ENCODE results near the gene CNDP1. TPM values are rescaled to one million over a fixed set of nuclear protein-coding genes. Genes with fewer than 3 reads are reported as not detected.
"Not testable (repeated sequence)": the region's sequence is repeated elsewhere in the genome, so short reads cannot be mapped to it uniquely, and the experiment has no call there.

The CNDP1 gene
- total RNA-seq, 1 experiment from 2014 or later, result not detected

DNA sequence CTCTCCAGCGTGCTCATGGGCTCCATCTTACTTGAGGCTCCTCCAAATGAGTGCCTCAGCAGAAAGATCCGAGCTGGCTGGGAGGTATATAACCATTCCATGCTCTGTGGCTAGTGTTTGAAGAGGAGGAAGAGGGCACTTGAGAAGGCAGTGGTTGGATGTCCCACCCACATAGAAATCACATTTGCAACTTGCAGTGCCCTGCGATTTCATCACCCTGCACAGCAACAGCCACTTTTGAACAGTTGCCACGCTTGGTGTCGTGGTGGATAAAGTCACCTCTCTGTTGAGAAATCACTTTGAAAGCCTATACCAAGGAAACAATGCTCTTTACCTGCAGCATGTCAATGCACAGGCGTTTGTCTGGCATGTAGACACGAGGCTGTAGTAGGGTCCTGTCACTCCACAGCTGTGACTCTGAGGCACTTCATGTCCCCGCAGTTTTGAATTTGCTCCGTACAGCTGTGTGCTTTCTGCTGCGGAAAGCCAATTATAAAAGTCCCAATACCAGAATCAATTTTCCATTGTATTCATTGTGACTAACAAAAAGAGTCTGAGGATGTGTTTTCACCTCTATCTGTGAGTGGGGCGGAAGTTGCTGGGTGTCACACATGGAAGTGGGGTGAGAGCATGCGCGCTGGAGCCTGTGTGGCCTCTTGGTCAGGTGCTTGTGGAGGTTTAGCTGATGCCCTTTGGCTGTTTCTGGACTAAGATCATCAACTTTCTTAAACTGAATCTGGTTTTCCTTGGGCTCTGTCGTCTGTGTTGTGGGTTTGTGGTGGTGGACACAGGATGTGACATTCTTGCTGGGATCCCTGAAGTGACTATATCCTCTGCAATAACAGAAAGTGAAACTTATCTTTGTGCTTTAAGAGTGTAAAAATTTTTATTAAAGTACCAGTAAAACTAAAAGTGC lies 35.3 kb upstream of the CNDP1 start:
- H3K27ac ChIP-seq, result no peak overlapping the region
- no peak for DNase-seq

GRCh38 chr18:74499633-74500032 lies 34.7 kb upstream of the CNDP1 start:
- DNase-seq, result no peak
- H3K27ac ChIP-seq, result no peak overlapping the region
- H3K36me3 ChIP-seq, result no peaks in the 10 kb centered on the region
- no peaks in the 10 kb centered on the region for H3K9me3 ChIP-seq (replicated peaks)
- H3K27me3 ChIP-seq, result no peaks in the 10 kb centered on the region
- H3K4me1 ChIP-seq, result 0 out of 2 replicates have a peak, but pooled peaks cover 4% of the 10 kb centered on the region
- no peak overlapping the region for H3K4me3 ChIP-seq

More for the DNA sequence above, 35.3 kb upstream of the CNDP1 start:
- Histone ChIP-seq H3K9me3 (replicated peaks) (no peaks in the 10 kb centered on the region), H3K4me3 (no peak overlapping the region), H3K36me3 (no peaks in the 10 kb centered on the region), H3K27me3 (no peaks in the 10 kb centered on the region), H3K4me1 (0 out of 2 replicates have a peak, but pooled peaks cover 4% of the 10 kb centered on the region)

- H3K4me3 ChIP-seq, result no peak overlapping the region
- no peaks in the 10 kb centered on the region for H3K27me3 ChIP-seq
- H3K27ac ChIP-seq, result no peak overlapping the region
- no peaks in the 10 kb centered on the region for H3K36me3 ChIP-seq
- no peaks in the 10 kb centered on the region for H3K9me3 ChIP-seq (replicated peaks)
- 0 out of 2 replicates have a peak, but pooled peaks cover 4% of the 10 kb centered on the region for H3K4me1 ChIP-seq
- no peak for DNase-seq
These were observed 33.9 kb upstream of the CNDP1 start for GRCh38 chr18:74500372-74500771.

DNA sequence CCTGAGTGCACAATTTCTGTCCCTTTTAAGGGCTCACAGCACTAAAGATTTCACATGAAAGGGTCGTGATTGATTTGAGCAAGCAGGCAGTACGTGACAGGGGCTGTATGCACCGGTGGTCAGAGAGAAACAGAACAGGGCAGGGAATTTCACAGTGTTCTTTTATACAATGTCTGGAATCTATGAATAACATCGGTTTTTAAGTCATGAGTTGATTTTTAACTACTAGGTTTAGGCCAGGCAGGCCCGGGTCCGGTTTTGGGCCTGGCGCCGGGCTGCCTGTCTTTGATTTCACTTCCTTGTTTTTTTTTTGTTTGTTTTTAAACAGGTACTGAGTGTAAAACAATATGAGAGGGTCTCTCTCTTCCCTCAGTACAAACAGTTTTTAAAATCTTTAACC lies 33.5 kb upstream of the CNDP1 start:
- not testable (repeated sequence) for H3K4me1 ChIP-seq; H3K36me3 ChIP-seq; H3K4me3 ChIP-seq; H3K27ac ChIP-seq; H3K27me3 ChIP-seq; DNase-seq; H3K9me3 ChIP-seq (replicated peaks)

- Histone ChIP-seq H3K9me3 (replicated peaks) (no peaks in the 10 kb centered on the region), H3K27ac (no peak overlapping the region), H3K27me3 (no peaks in the 10 kb centered on the region), H3K36me3 (no peaks in the 10 kb centered on the region), H3K4me3 (no peak overlapping the region), H3K4me1 (0 out of 2 replicates have a peak, but pooled peaks cover 4% of the 10 kb centered on the region)
- DNase-seq, result no peak
These were observed 32.9 kb upstream of the CNDP1 start for GRCh38 chr18:74501386-74501785.

DNA sequence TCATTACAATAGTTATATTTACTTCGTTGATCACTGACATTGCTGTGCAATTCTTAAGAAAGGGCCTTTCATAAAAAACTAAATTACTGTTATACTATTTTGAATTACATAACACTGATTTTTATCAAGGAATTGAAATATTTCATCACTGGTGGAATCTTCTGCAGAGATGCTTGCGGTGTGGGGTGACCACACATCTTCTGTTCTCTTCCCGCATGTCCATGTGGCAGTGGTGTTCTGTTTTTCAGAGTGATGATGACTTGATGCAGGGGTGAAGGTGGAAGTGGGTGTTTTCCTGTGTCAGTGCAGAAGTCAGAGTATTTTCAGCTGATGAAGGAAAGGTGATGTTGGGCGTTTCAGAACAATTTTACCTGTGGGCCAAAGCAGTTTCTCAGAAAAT lies 31.2 kb upstream of the CNDP1 start:
- Histone ChIP-seq H3K36me3 (no peaks in the 10 kb centered on the region), H3K4me1 (no peaks in the 10 kb centered on the region), H3K4me3 (no peak overlapping the region), H3K9me3 (replicated peaks) (no peaks in the 10 kb centered on the region), H3K27me3 (no peaks in the 10 kb centered on the region), H3K27ac (no peak overlapping the region)
- no peak for DNase-seq

DNA sequence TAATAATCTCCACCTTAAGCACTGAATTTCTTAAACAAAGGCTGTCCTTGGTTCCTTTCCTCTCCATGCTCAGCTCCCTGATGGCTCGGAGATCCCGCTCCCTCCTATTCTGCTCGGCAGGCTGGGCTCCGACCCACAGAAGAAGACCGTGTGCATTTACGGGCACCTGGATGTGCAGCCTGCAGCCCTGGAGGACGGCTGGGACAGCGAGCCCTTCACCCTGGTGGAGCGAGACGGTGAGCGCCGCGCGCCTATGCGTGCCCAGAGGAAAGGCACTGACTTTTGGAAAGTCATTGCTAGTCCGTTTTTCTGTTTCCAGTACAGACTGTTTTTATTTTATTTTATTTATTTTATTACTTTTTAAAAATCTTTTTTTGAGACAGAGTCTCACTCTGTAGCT lies 28.5 kb upstream of the CNDP1 start:
- no peaks in the 10 kb centered on the region for H3K36me3 ChIP-seq

DNA sequence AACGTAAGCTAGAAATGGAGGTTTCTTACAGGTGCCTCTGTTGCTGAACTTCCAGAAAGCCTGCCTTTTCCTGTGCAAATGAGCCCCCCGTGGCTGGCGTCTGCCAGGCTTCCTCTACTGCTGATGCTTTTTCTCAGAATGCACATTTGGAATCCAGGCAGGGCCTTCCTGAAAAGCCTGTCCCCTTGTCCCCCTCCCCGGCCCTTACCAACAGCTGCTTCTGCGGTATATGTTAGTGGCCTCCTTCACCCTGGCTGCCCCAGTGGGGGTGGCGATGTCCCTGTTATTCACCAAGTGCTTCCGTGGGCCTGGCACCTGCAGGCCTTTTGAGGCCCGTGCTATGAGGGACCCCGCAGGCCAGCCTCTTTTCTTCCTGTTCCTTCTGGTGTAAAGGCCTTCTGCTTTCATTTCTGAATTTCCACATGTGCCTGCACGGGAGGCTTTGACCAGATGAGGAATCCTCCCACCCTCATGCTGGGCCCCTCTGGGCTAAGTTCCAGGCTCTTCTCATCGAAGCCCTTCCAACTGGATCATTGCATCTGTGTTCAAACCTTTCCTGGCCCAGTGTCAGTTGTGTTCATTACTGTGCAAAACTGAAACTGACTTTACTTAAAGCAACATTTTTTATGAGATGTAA lies 27.7 kb upstream of the CNDP1 start:
- Histone ChIP-seq H3K36me3 (no peaks in the 10 kb centered on the region), H3K27me3 (no peaks in the 10 kb centered on the region), H3K4me1 (no peaks in the 10 kb centered on the region), H3K27ac (no peak overlapping the region), H3K4me3 (no peak overlapping the region), H3K9me3 (replicated peaks) (no peaks in the 10 kb centered on the region)
- no peak for DNase-seq

More for the DNA sequence above, 28.5 kb upstream of the CNDP1 start:
- H3K9me3 ChIP-seq (replicated peaks), result no peaks in the 10 kb centered on the region
- no peak for DNase-seq
- H3K27ac ChIP-seq, result no peak overlapping the region
- no peak overlapping the region for H3K4me3 ChIP-seq
- no peaks in the 10 kb centered on the region for H3K4me1 ChIP-seq
- no peaks in the 10 kb centered on the region for H3K27me3 ChIP-seq

- H3K36me3 ChIP-seq, result no peaks in the 10 kb centered on the region
- no peak for DNase-seq
These were observed 27.0 kb upstream of the CNDP1 start for GRCh38 chr18:74507097-74507881.

GRCh38 chr18:74507927-74508326 lies 26.4 kb upstream of the CNDP1 start:
- Histone ChIP-seq H3K36me3 (no peaks in the 10 kb centered on the region), H3K27me3 (no peaks in the 10 kb centered on the region), H3K4me3 (no peak overlapping the region), H3K27ac (no peak overlapping the region), H3K9me3 (replicated peaks) (no peaks in the 10 kb centered on the region), H3K4me1 (no peaks in the 10 kb centered on the region)
- no peak for DNase-seq

More at GRCh38 chr18:74507097-74507881, 27.0 kb upstream of the CNDP1 start:
- Histone ChIP-seq H3K9me3 (replicated peaks) (no peaks in the 10 kb centered on the region), H3K4me3 (no peak overlapping the region), H3K27me3 (no peaks in the 10 kb centered on the region), H3K4me1 (no peaks in the 10 kb centered on the region), H3K27ac (no peak overlapping the region)

GRCh38 chr18:74508366-74508765 lies 25.9 kb upstream of the CNDP1 start:
- Histone ChIP-seq H3K27ac (no peak overlapping the region), H3K4me3 (no peak overlapping the region), H3K9me3 (replicated peaks) (no peaks in the 10 kb centered on the region), H3K4me1 (no peaks in the 10 kb centered on the region), H3K27me3 (no peaks in the 10 kb centered on the region), H3K36me3 (no peaks in the 10 kb centered on the region)
- DNase-seq, result no peak

GRCh38 chr18:74508821-74509225 lies 25.5 kb upstream of the CNDP1 start:
- no peaks in the 10 kb centered on the region for H3K36me3 ChIP-seq
- H3K27ac ChIP-seq, result no peak overlapping the region
- no peaks in the 10 kb centered on the region for H3K4me1 ChIP-seq
- DNase-seq, result no peak
- H3K4me3 ChIP-seq, result no peak overlapping the region
- H3K27me3 ChIP-seq, result no peaks in the 10 kb centered on the region
- H3K9me3 ChIP-seq (replicated peaks), result no peaks in the 10 kb centered on the region

- H3K36me3 ChIP-seq, result no peaks in the 10 kb centered on the region
These were observed 24.2 kb upstream of the CNDP1 start for GRCh38 chr18:74509856-74510769.

DNA sequence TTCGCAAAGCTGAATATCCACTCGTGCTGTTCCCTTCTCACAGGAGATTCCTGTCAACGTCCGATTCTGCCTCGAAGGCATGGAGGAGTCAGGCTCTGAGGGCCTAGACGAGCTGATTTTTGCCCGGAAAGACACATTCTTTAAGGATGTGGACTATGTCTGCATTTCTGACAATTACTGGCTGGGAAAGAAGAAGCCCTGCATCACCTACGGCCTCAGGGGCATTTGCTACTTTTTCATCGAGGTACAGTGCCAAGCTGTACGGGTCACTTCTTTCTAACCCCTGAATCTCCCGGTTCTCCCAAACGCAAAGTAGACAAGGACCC lies 23.6 kb upstream of the CNDP1 start:
- no peak overlapping the region for H3K4me3 ChIP-seq
- no peak for DNase-seq
- no peaks in the 10 kb centered on the region for H3K27me3 ChIP-seq
- no peaks in the 10 kb centered on the region for H3K36me3 ChIP-seq
- H3K9me3 ChIP-seq (replicated peaks), result no peaks in the 10 kb centered on the region
- H3K4me1 ChIP-seq, result no peaks in the 10 kb centered on the region
- no peak overlapping the region for H3K27ac ChIP-seq

More at GRCh38 chr18:74509856-74510769, 24.2 kb upstream of the CNDP1 start:
- no peaks in the 10 kb centered on the region for H3K4me1 ChIP-seq
- no peaks in the 10 kb centered on the region for H3K27me3 ChIP-seq
- no peaks in the 10 kb centered on the region for H3K9me3 ChIP-seq (replicated peaks)
- DNase-seq, result no peak
- H3K4me3 ChIP-seq, result no peak overlapping the region
- no peak overlapping the region for H3K27ac ChIP-seq
